ENCODE measurements around the gene SLITRK3. TPM values are rescaled to one million over a fixed set of nuclear protein-coding genes. Genes with fewer than 3 reads are reported as not detected.
A peak's percentile ranks its signal among the peaks of the same experiment; 100 is the strongest.

SLITRK3 gene
- total RNA-seq = 2.2 and 3.9 TPM in 2 replicates
- 1.3 and 2.3 TPM in 2 replicates for polyA plus RNA-seq

GRCh38 chr3:165195640-165196576 is at the start of gene SLITRK3:
Gene SLITRK3, minus strand, starts transcription at chr3:165196384. Its CDS starts 5,554 bp downstream, at chr3:165190830.
- Histone ChIP-seq H3K4me2 (peak within 1 kb of the TSS; percentile 98), H3K4me3 (peak within 1 kb of the TSS; percentile 62), H3K4me1 (ENCODE audit: insufficient read depth) (peaks cover 6% of the 10 kb centered on the region), H3K27me3 (peaks cover 72% of the 10 kb centered on the region), H3K27ac (no peak within 1 kb of the TSS), H3K79me2 (no peaks in the 10 kb centered on the region), H3K9me3 (ENCODE audit: low read depth) (no peaks in the 10 kb centered on the region), H4K20me1 (ENCODE audit: insufficient read depth, poor library complexity, severe bottlenecking) (no peaks in the 10 kb centered on the region), H3K9me2 (replicated peaks; ENCODE audit: insufficient read depth) (no peaks in the 10 kb centered on the region), H3K36me3 (replicated peaks; ENCODE audit: insufficient read depth, low read depth) (no peaks in the 10 kb centered on the region), H2AFZ (peak within 1 kb of the TSS; percentile 87)
- peak; percentile 19 for DNase-seq (ENCODE audit: low spot score)
- 1% methylated on average over 41 of the region's 43 CpGs for WGBS (ENCODE audit: low lambda C conversion rate, missing lambda C conversion rate)
- TF ChIP-seq EZH2phosphoT487 (IDR thresholded peaks at IDR 0.05; ENCODE audit: low read depth, severe bottlenecking, unreplicated experiment) (no peak), CTCF (IDR thresholded peaks at IDR 0.05; ENCODE audit: poor library complexity) (no peak), EZH2 (IDR thresholded peaks at IDR 0.05; ENCODE audit: borderline replicate concordance) (no peak)

GRCh38 chr3:165243597-165243996 is 47.4 kb upstream of the SLITRK3 start:
- no peak overlapping the region for H3K4me3 ChIP-seq
- H3K27me3 ChIP-seq = no peaks in the 10 kb centered on the region
- no peaks in the 10 kb centered on the region for H3K9me3 ChIP-seq (ENCODE audit: low read depth)
- TF ChIP-seq CTCF (IDR thresholded peaks at IDR 0.05; ENCODE audit: poor library complexity) = no peak
- H3K9me2 ChIP-seq (replicated peaks; ENCODE audit: insufficient read depth) = no peaks in the 10 kb centered on the region
- H3K4me2 ChIP-seq = no peak overlapping the region
- no peaks in the 10 kb centered on the region for H3K36me3 ChIP-seq (replicated peaks; ENCODE audit: insufficient read depth, low read depth)
- no peaks in the 10 kb centered on the region for H3K79me2 ChIP-seq
- no peaks in the 10 kb centered on the region for H3K4me1 ChIP-seq (ENCODE audit: insufficient read depth)
- H2AFZ ChIP-seq = no peak overlapping the region
- H3K27ac ChIP-seq = no peak overlapping the region
- DNase-seq (ENCODE audit: low spot score) = no peak
- no peaks in the 10 kb centered on the region for H4K20me1 ChIP-seq (ENCODE audit: insufficient read depth, poor library complexity, severe bottlenecking)

- Histone ChIP-seq H3K9me3 (ENCODE audit: low read depth) (no peaks in the 10 kb centered on the region), H3K4me1 (ENCODE audit: insufficient read depth) (no peaks in the 10 kb centered on the region), H4K20me1 (ENCODE audit: insufficient read depth, poor library complexity, severe bottlenecking) (no peaks in the 10 kb centered on the region), H3K9me2 (replicated peaks; ENCODE audit: insufficient read depth) (no peaks in the 10 kb centered on the region), H3K36me3 (replicated peaks; ENCODE audit: insufficient read depth, low read depth) (no peaks in the 10 kb centered on the region), H3K27ac (no peak overlapping the region), H3K27me3 (no peaks in the 10 kb centered on the region), H2AFZ (no peak overlapping the region), H3K4me2 (peak overlapping the region; percentile 7), H3K4me3 (no peak overlapping the region), H3K79me2 (no peaks in the 10 kb centered on the region)
- TF ChIP-seq EZH2phosphoT487 (IDR thresholded peaks at IDR 0.05; ENCODE audit: low read depth, severe bottlenecking, unreplicated experiment) = peak; percentile 53
- no peak for TF ChIP-seq EZH2 (IDR thresholded peaks at IDR 0.05; ENCODE audit: borderline replicate concordance)
- DNase-seq (ENCODE audit: low spot score) = peak; percentile 22
- WGBS (ENCODE audit: low lambda C conversion rate, missing lambda C conversion rate) = 75% methylated on average over 5 of the region's 5 CpGs
Observed at GRCh38 chr3:165233501-165234195, 37.5 kb upstream of the SLITRK3 start.

- DNase-seq (ENCODE audit: low spot score) = no peak
- TF ChIP-seq CTCF (IDR thresholded peaks at IDR 0.05; ENCODE audit: poor library complexity) (no peak), EZH2 (IDR thresholded peaks at IDR 0.05; ENCODE audit: borderline replicate concordance) (no peak), EZH2phosphoT487 (IDR thresholded peaks at IDR 0.05; ENCODE audit: low read depth, severe bottlenecking, unreplicated experiment) (no peak)
- H3K9me3 ChIP-seq (ENCODE audit: low read depth) = no peaks in the 10 kb centered on the region
- H3K79me2 ChIP-seq = no peaks in the 10 kb centered on the region
- no peaks in the 10 kb centered on the region for H3K9me2 ChIP-seq (replicated peaks; ENCODE audit: insufficient read depth)
- H3K4me1 ChIP-seq (ENCODE audit: insufficient read depth) = no peaks in the 10 kb centered on the region
- no peaks in the 10 kb centered on the region for H4K20me1 ChIP-seq (ENCODE audit: insufficient read depth, poor library complexity, severe bottlenecking)
- H2AFZ ChIP-seq = no peak overlapping the region
- H3K4me2 ChIP-seq = no peak overlapping the region
- 63% methylated on average over 1 of the region's 1 CpG for WGBS (ENCODE audit: low lambda C conversion rate, missing lambda C conversion rate)
- no peaks in the 10 kb centered on the region for H3K27me3 ChIP-seq
- H3K36me3 ChIP-seq (replicated peaks; ENCODE audit: insufficient read depth, low read depth) = no peaks in the 10 kb centered on the region
- H3K4me3 ChIP-seq = no peak overlapping the region
- no peak overlapping the region for H3K27ac ChIP-seq
Observed at GRCh38 chr3:165225604-165226003, 29.4 kb upstream of the SLITRK3 start.

All from hepatocyte (in vitro differentiated cells).